GM18502 (cell line): ENCODE results near the gene MTA3.
A peak's percentile ranks its signal among the peaks of the same experiment; 100 is the strongest.
"Not testable (repeated sequence)": the region's sequence is repeated elsewhere in the genome, so short reads cannot be mapped to it uniquely, and the experiment has no call there.

Source experiments
- ATAC-seq: cut with Tn5 transposase; IDR thresholded peaks from one replicate; pipeline ENCODE4 v1.9.1; 2021; ENCODE audit warnings: mild to moderate bottlenecking; ENCODE audit not compliant: unreplicated experiment, poor library complexity

Gene MTA3

DNA sequence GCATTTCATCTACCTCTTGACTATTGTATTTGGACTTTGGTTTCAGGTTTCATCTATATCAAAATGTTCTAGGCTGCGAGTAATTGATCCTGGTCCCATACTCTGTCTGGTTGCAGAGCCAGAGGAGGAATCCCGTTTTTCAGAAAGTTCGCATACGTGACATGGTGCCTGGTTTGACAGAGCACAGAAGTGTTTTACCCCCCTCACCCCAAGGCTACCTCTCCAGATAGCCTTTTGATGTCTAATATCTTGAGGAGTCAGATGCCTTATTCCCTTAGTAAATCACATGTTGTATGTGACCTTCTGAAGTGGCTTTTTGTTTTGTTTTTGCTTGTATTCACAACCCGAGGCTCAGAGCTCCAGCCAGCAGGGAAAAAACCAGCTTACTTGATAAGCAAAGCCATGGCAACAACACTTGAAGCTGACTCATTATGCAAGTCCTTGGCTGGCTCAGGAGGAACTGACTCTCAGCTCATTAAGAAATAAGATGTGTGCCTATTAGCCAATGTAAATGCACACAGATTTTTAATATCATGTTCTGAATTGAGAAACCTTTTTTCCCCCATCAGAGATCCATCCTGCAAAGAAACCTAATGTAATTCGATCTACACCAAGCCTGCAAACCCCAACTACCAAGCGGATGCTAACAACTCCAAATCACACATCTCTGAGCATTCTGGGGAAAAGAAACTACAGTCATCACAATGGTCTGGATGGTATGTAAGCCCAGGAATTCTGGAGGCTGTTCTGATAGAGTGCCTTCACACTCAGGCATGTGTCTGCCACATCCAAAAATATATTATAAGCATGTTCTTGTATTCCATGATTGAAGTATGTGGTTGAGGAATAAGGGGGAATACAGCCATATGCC, 154.1 kb downstream of the MTA3 start:
- ATAC-seq: peak; percentile 97

DNA sequence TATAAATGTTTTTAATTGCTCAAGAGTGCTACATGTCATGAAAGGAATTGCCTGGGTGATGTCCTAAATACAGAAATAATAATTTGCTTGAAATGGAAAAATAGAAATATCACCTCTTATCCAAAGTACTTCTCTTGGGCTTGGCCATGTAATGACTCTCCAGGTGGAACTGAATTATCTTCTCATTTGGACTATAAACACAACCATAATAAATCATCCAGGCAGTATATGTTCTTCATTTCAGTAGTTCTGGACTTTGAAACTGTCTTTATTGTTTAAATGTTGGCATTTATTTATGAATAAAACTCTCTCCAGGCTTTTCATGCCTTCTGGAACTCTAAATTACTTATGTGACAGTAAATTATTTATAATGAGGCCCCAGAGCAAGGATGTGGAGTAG, 155.0 kb downstream of the MTA3 start:
- ATAC-seq: no peak

DNA sequence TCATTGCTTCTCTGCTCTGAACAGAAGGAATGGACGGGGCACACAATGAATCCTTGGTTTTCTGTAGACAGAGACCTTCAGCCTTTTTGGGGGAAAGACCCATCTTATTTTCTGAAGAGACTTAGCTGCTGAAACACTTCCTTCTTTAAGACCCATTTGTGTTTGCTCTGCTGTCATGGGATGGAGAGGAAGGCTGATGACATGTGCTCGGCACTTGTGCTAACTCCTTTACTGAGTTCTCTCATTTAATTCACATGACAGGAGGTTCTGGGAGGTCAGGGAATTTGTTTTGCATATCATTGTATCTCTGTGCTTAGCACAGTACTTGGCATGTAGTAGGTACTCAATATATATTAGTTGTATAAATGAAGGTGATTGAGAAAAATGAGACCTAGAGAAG, 156.5 kb downstream of the MTA3 start:
- ATAC-seq: no peak

DNA sequence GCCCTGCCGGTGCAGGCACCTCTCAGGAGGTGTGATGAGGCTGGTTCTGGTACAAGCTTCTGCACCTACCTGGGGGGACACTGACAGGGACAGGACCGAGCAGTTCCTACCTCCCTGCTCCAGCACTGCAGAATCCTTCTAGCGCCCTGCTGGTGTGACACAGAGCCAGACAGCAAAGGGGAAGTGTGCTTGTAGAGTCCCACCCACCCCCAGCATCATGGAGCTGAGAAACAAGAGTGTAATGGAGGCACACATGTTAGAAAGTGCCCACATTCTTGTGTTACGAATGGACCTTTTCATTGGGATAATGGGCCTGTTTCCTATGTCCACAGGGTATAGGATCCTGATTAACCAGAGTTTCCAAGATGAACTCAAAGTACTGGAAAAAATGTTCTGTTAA, 157.2 kb downstream of the MTA3 start:
- ATAC-seq: no peak

DNA sequence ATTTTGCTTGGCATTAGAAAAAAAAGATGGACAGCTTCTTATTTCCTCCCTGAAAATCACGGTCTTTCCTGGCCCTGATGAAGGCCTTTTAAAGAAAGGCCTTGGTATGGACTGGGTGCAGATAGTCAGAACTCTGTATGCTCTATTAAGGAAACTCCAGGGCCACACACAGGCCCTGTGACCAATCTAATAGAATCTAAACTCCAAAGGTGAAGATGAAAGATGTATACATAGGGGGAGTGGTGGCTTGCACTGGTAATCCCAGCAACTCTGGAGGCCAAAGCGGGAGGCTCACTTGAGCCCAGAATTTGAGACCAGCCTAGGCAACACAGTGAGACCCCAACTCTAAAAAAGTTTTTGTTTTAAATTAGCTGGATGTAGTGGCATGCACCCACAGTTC, 158.2 kb downstream of the MTA3 start:
- ATAC-seq: no peak

DNA sequence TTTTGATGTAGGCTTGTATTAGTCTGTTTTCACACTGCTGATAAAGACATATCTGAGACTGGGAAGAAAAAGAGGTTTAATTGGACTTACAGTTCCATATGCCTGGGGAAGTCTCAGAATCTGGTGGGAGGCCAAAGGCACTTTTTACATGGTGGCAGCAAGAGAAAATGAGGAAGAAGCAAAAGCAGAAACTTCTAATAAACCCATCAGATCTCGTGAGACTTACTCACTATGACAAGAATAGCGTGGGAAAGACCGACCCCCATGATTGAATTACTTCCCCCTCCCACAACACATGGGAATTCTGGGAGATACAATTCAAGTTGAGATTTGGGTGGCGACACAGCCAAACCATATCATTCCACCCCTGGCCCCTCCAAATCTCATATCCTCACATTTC, 162.9 kb downstream of the MTA3 start:
- not testable (repeated sequence) for ATAC-seq

DNA sequence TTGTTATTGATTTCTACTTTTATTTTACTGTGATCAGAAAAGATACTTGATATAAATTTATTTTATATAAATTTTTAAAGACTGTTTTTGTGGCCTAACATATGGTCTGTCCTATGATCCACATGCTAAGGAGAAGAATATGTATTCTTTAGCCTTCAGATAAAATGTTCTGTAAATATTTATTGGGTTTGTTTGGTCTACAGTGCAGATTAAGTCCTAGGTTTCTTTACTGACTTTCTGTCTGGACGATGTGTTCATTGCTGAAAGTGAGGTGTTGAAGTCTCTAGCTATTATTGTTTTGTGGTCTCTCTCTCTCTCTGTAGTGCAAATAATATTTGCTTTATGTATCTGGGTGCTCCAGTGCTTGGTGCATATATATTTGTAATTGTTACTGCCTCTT, 165.4 kb downstream of the MTA3 start:
- ATAC-seq: no peak

DNA sequence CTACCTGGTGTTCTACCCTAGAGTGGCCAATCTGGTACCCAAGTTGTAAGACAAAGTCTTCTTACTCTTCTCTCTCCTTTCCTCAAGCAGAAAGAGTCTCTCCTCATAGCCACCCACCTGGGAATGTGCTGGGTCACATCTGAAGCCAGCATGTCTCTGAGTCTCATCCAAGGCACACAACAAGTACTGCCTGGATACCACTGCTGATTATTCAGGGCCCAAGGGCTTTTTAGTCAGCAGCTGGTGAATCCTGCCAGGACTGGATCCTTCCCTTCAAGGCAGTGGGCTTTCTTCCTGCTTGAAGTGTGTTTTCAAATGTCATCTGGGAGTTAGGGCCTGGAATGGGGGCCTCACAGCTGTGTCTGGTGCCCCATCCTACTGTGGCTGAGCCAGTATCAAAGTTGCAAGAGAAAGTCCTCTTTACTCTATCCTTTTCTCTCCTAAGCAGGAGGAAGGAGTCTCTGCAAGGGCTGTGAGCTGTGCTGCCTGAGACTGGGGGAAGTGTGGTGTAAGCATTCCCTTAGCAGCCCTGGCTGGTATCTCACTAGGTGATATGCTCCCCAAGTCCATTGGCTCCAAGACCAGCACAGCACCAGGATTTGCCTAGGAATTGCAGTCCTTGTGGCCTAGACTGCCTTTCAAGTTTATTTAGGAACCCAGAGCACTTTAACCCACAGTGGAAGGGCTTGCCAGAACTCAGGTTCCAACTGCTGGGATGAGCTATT, 168.3 kb downstream of the MTA3 start:
- no peak for ATAC-seq

DNA sequence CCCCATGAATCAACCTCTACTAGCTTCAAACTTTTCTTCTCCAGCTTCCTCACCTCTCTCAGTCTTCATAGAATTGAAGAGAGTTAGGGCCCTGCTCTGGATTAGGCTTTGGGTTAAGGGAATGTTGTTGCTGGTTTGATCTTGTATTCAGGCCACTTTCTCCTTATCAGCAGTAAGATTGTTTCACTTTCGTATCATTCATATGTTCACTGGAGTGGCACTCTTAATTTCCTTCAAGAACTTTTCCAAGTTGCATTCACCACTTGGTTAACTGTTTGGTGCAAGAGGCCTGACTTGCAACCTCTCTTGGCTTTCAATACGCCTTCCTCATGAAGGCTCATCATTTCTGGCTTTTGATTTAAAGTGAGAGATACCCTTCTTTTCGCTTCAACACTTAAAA, 172.7 kb downstream of the MTA3 start:
- no peak for ATAC-seq

DNA sequence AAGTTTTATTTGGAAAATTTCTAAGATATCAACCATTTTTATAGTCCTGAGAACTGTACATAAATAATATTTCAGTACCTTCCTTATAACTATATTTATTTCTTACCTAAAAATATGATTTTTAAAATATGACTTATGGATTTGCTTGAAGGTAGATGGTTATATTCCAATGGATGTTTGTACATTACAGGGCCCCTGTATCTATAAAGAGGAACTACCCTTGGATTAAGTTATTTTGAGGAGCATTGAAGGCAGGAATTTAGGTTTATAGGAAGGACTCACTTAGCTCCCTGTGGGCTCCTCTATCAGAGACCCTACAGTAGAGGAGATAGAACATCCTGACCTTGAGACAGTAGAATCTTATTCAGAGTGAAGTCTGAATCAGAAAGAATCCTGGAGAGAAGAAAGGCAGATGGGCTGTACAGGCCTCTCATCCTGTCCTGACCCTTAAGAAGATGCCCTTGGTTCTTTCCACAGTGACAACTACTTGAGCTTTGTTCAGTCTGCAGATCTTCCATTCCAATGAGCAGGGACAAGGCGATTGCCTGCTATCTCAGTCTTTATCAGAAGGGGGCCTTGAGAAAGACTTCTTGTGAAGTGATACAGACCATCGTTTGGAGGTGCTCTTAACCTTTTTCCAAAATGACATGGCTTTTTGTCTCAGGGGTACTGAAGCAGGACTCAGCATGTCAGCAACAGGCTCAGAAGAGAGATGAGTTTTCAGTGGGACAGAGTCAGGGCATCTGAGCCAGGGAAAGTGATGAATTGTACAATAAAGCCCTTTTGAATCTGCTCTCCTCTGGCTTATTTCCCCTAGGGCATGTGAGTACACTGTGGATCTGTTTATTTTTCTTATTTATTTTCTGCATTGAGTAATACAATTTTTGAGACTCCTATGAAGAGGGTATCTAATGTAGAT, 174.6 kb downstream of the MTA3 start:
- ATAC-seq: no peak

DNA sequence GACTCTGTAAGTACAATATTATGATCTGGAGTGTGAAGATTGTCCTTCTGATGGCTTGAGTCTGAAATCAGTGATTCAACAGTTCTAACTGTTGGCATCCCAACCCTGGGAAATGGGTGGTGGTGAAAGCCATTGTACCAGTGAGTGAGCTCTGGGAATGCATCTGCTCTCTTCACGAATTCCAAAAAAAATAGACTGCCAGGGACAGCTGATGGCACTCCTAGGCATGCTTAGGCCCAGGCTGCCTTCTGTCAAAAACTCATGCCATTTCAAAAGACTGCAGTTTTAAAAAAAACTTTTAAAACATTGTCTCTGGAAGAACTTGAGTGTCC, 175.2 kb downstream of the MTA3 start:
- ATAC-seq: no peak

DNA sequence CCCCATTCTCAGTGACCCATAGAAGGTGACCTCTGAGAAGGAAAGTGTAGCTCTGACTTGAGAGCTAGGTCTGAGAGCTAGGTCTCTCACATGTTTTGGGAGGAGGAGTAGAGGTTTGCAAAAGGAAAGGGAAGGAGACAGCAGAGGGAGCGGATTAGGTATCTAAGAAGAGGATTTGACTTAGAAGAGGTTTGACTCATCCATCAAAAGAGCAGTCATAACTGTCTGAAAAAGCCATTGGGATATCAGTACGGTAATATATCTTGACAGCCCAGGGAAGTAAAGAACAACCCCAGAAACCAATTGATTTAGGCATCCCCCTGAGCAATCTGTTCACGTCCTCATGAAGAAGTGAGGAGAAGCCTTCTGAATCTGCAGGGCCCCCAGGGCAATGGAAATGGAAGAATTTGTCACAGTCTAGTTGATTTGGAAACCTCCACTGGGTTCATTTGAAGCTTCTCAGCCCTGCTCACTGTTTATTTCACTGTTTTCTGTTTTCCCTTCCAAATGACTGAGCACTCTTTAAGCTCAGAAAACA, 176.2 kb downstream of the MTA3 start:
- ATAC-seq: no peak

DNA sequence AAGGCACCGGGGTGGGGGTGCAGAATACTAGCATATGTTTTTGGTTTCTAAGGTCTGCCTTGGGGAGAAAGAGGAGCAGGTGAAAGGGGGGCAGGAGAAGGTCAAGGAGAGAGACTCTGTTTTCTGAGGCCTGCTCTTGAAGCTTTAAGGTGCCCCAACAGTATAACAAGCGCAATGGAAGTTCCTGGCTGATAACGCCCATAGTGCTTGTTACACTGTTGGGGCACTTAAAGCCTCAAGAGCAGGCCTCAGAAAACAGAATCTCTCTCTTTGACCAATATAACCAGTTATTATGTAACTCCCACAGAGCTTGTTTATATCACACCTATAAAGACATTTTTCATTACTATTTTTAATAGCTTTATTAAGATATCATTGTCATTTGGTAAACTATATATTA, 179.0 kb downstream of the MTA3 start:
- no peak for ATAC-seq

DNA sequence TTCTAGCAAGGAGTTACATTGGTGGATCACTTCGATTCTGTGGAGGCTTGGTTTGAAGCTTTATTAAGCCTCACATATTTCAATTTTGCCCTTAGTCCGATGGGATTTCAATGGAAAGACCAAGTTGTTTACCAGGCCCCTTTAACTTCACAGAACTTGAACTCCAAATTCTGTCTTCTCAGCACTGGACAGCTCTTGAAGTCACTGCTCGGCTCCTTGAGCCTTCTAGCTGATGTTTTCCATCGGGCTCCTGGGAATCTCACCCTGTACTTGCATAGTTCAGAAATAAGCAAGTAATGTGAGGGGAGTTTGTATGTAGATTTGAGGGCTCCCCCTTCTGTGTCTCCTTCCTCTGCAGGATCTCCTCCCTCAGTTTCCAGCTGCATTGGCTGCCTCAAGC, 180.4 kb downstream of the MTA3 start:
- no peak for ATAC-seq

DNA sequence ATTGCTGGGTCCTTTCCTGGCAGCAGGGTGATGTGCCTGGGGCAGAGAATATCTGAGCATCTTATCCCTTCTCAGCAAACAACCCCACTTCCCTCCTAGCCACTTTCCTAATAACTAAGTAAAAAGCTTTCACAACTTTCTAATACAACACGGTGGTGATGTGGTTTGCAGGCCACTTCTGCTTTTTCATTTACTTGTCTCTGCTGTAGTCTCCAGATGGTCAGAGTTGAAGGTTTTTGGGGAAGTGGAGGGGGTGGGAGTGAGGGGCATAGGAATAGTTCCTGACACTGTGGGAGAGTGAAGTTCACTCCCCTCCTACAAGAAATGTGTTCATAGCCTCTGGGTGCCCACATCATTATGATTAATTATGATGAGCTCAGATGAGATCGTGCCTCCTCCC, 183.9 kb downstream of the MTA3 start:
- ATAC-seq: peak; percentile 74

DNA sequence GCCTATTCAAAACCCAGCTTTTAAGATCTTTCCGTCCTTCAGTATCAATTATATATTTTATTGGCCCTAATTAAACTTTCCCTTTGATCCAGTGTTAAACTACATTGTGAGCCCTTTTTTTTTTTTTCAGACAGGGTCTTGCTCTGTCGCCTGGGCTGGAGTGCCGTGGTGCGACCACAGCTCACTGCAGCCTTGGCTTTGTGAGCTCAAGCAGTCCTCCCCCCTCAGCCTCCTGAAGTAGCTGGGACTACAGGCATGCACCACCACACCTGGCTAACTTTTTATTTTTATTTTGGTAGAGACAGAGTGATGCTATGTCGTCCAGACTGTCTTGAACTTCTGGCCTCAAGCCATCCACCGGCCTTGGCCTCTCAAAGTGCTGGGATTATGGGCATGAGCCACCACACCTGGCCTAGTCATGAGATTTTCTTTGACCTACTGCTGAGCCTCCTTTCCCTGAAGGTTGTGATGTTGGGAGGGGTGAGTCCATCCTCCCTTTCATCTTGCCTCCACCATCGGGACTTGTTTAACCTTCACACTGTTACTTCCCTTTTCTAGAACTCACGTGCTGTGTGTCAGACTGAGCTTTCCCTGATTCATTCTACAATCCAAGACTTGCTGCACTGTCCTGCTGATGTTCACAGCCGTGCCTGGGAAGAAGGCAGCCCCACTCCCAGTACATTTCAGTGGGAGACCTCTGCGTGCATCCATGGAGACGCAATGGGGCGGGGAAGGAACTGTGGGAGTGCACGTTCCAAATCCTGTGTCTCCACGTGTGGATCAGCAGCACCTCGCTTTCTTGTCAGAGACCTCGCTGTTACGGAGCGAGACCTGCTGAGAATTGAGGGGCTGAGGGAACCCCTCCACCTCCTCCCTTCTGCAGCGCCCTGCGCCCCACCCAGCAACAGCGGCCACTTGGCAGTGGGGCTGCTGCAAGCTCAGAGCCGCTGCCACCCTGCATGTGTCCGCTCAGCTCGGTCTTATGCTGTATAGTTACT, 184.7 kb downstream of the MTA3 start:
- no peak for ATAC-seq

DNA sequence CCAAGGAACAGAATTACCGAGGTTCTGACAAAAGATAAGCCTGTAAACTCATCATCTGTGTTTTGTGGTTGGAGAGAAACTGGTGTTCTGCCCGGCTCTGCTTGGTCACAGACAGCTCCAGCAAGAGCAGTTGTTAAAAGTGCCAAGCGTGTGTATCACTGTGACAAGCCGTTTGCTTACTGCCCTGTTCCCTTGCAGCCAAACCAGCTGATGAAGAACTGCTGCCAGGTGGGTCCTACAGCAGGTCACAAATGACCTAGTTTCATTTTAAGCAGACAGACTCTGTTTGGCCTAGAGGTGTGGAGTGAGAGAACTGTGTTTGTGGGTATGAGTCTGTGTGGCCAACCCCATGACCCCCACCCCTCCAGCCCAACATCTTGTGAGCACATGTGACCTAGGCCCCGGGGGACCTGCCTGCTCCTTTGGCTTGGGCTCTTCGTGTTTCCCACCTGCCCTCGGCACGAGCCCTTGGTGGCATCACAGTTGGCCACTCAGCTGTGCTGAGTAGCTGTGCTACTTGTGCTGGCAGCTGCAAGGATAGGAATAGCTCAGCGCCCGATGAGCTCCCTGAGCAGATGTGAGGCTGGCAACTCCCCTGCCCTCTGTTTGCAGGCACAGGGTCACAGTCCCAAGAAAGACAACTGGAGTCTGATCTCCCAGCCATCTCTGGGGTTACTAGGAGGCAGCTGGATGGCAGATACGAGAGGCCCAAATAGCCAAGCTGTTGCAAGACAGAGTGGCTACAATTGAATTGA, 185.8 kb downstream of the MTA3 start:
- ATAC-seq: no peak

DNA sequence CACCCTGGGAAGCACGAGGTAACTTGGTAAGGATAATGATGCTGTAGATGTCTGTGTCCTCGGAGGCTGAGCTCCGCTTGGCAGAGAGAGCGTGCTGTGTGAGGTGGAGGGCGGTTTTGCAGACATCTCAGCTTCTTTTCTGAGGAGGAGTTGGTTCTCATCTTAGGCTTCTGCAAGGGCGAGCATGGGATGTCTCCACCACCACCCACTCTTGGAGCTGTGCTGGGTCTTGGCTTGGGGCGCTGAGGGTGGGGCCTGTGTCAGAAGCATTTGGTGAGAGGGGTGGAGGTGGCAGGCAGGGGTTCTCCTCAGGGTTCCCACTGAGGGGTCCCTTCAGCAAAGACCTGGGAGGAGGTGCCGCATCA, 186.3 kb downstream of the MTA3 start:
- no peak for ATAC-seq
